HEK293 (cell line): ENCODE data around the gene PRRT1B.

Experiments
- MYNN ChIP-seq: fragments of 450-650 bp; formaldehyde crosslinking; IDR thresholded peaks from 2 replicates; pipeline ENCODE4 v1.5.1; 2016; ENCODE audit warnings: missing biosample characterization, missing genetic modification characterization, borderline replicate concordance
- TRIM28 ChIP-seq: IDR thresholded peaks from 2 replicates; pipeline ENCODE4 v1.6.1; 2011; ENCODE audit warnings: low read length, control low read depth, borderline replicate concordance
- ZNF132 ChIP-seq: fragments of 450-650 bp; formaldehyde crosslinking; IDR thresholded peaks from 2 replicates; pipeline ENCODE4 v1.5.1; 2017; ENCODE audit warnings: missing biosample characterization, missing genetic modification characterization, borderline replicate concordance
- ZNF16 ChIP-seq: fragments of 450-650 bp; formaldehyde crosslinking; IDR thresholded peaks from 2 replicates; pipeline ENCODE4 v1.5.1; 2016; ENCODE audit warnings: low read depth, missing biosample characterization, missing genetic modification characterization
- ZNF223 ChIP-seq: fragments of 450-650 bp; formaldehyde crosslinking; IDR thresholded peaks from 2 replicates; pipeline ENCODE4 v1.5.1; 2016; ENCODE audit warnings: missing biosample characterization, missing genetic modification characterization
- ZNF274 ChIP-seq, 2 experiments: fragments of 200-500 bp in 1 of 2; fragments of 450-650 bp in 1 of 2; sonication (Bioruptor generic) in 1 of 2; formaldehyde crosslinking in 1 of 2; IDR thresholded peaks; 2 replicates each; pipeline versions ENCODE4 v1.5.1 to v1.6.1; 2014 to 2016; ENCODE audit warnings: borderline replicate concordance in 1 of 2, inconsistent platforms in 1 of 2, low read length in 1 of 2, missing biosample characterization in 1 of 2, missing genetic modification characterization in 1 of 2
- ZNF292 ChIP-seq: fragments of 450-650 bp; formaldehyde crosslinking; IDR thresholded peaks from 2 replicates; pipeline ENCODE4 v1.5.1; 2016; ENCODE audit warnings: low read depth, missing biosample characterization, missing genetic modification characterization, borderline replicate concordance
- ZNF391 ChIP-seq: fragments of 450-650 bp; formaldehyde crosslinking; IDR thresholded peaks from 2 replicates; pipeline ENCODE4 v1.5.1; 2016; ENCODE audit warnings: low read depth, missing biosample characterization, missing genetic modification characterization, borderline replicate concordance
- ZNF404 ChIP-seq: fragments of 450-650 bp; formaldehyde crosslinking; IDR thresholded peaks from 2 replicates; pipeline ENCODE4 v1.5.1; 2017; ENCODE audit warnings: missing biosample characterization, missing genetic modification characterization
- ZNF433 ChIP-seq: fragments of 450-650 bp; formaldehyde crosslinking; IDR thresholded peaks from 2 replicates; pipeline ENCODE4 v1.5.1; 2016; ENCODE audit warnings: missing biosample characterization, missing genetic modification characterization, low read depth
- ZNF561 ChIP-seq: fragments of 450-650 bp; IDR thresholded peaks from 2 replicates; pipeline ENCODE4 v1.5.1; 2018; ENCODE audit warnings: missing biosample characterization, missing genetic modification characterization, borderline replicate concordance
- ZNF654 ChIP-seq: fragments of 450-650 bp; formaldehyde crosslinking; IDR thresholded peaks from 2 replicates; pipeline ENCODE4 v1.5.1; 2016; ENCODE audit warnings: low read depth, missing biosample characterization, missing genetic modification characterization
- ZNF658 ChIP-seq: fragments of 450-650 bp; formaldehyde crosslinking; IDR thresholded peaks from 2 replicates; pipeline ENCODE4; 2016; ENCODE audit warnings: missing biosample characterization, missing genetic modification characterization
- ZNF701 ChIP-seq: fragments of 450-650 bp; formaldehyde crosslinking; IDR thresholded peaks from 2 replicates; pipeline ENCODE4 v1.5.1; 2016; ENCODE audit warnings: missing biosample characterization, missing genetic modification characterization
- ZNF776 ChIP-seq: fragments of 450-650 bp; formaldehyde crosslinking; IDR thresholded peaks from 2 replicates; pipeline ENCODE4 v1.5.0; 2017; ENCODE audit warnings: missing biosample characterization, missing genetic modification characterization, borderline replicate concordance
- ZNF792 ChIP-seq: fragments of 450-650 bp; formaldehyde crosslinking; IDR thresholded peaks from 2 replicates; pipeline ENCODE4 v1.5.1; 2016; ENCODE audit warnings: missing biosample characterization, missing genetic modification characterization
- TF ChIP-seq, protein P1 (sequence below): sonication (generic); formaldehyde crosslinking; IDR thresholded peaks from 2 replicates; pipeline ENCODE4 v1.8.1; 2022; ENCODE audit warnings: mild to moderate bottlenecking, moderate library complexity, missing genetic modification reagents
- TF ChIP-seq, protein P2 (sequence below): fragments of 450-650 bp; formaldehyde crosslinking; IDR thresholded peaks from 2 replicates; pipeline ENCODE4 v1.5.1; 2016; ENCODE audit warnings: missing biosample characterization, missing genetic modification characterization
- TF ChIP-seq, protein P3 (sequence below): fragments of 450-650 bp; formaldehyde crosslinking; IDR thresholded peaks from 2 replicates; pipeline ENCODE4 v1.5.1; 2016; ENCODE audit warnings: missing biosample characterization, missing genetic modification characterization
- TF ChIP-seq, protein P4 (sequence below): fragments of 450-650 bp; formaldehyde crosslinking; IDR thresholded peaks from 2 replicates; pipeline ENCODE4 v1.5.1; 2016; ENCODE audit warnings: missing biosample characterization, missing genetic modification characterization, low read depth
- TF ChIP-seq, protein P5 (sequence below): fragments of 450-650 bp; formaldehyde crosslinking; IDR thresholded peaks from 2 replicates; pipeline ENCODE4 v1.5.1; 2016; ENCODE audit warnings: missing biosample characterization, missing genetic modification characterization, borderline replicate concordance
- TF ChIP-seq, protein P6 (sequence below): fragments of 450-650 bp; formaldehyde crosslinking; IDR thresholded peaks from 2 replicates; pipeline ENCODE4 v1.5.1; 2016; ENCODE audit warnings: missing biosample characterization, missing genetic modification characterization
- TF ChIP-seq, protein P7 (sequence below): fragments of 450-650 bp; formaldehyde crosslinking; IDR thresholded peaks from 2 replicates; pipeline ENCODE4 v1.5.1; 2016; ENCODE audit warnings: missing biosample characterization, missing genetic modification characterization

PRRT1B gene

DNA sequence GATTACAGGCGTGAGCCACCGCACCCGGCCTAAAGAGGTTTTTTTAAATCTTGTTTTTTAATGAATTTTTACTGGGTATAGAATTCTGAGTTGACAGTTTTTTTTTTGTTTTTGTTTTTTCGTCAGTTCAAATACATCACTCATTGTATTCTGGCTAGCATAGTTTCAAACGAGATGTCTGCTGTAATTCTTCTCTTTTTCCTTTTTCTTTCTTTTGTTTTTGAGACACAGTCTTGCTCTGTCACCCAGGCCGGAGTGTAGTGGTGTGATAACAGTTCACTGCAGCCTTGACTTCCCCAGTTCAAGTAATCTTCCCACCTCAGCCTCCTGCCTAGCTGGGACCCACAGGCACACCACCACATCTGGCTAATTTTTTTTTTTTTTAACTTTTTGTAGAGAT lies 2.2 kb upstream of the PRRT1B start (continued):
- TF ChIP-seq ZNF776 (tag by site-specific recombination), result no peak
- TF ChIP-seq, protein P1, sequence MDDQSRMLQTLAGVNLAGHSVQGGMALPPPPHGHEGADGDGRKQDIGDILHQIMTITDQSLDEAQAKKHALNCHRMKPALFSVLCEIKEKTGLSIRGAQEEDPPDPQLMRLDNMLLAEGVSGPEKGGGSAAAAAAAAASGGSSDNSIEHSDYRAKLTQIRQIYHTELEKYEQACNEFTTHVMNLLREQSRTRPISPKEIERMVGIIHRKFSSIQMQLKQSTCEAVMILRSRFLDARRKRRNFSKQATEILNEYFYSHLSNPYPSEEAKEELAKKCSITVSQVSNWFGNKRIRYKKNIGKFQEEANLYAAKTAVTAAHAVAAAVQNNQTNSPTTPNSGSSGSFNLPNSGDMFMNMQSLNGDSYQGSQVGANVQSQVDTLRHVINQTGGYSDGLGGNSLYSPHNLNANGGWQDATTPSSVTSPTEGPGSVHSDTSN (CRISPR knock-in tag), result no peak
- no peak for TF ChIP-seq ZNF274 (IDR thresholded peaks at IDR 0.05; ENCODE audit: low read length)
- no peak for TF ChIP-seq ZNF274 (tag by site-specific recombination; IDR thresholded peaks at IDR 0.05; ENCODE audit: borderline replicate concordance)
- TF ChIP-seq ZNF292 (tag by site-specific recombination), result no peak
- TF ChIP-seq, protein P2, sequence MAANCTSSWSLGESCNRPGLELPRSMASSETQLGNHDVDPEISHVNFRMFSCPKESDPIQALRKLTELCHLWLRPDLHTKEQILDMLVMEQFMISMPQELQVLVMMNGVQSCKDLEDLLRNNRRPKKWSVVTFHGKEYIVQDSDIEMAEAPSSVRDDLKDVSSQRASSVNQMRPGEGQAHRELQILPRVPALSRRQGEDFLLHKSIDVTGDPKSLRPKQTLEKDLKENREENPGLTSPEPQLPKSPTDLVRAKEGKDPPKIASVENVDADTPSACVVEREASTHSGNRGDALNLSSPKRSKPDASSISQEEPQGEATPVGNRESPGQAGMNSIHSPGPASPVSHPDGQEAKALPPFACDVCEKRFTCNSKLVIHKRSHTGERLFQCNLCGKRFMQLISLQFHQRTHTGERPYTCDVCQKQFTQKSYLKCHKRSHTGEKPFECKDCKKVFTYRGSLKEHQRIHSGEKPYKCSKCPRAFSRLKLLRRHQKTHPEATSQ (tag by site-specific recombination), result no peak
- TF ChIP-seq ZNF404, result no peak
- TF ChIP-seq, protein P3, sequence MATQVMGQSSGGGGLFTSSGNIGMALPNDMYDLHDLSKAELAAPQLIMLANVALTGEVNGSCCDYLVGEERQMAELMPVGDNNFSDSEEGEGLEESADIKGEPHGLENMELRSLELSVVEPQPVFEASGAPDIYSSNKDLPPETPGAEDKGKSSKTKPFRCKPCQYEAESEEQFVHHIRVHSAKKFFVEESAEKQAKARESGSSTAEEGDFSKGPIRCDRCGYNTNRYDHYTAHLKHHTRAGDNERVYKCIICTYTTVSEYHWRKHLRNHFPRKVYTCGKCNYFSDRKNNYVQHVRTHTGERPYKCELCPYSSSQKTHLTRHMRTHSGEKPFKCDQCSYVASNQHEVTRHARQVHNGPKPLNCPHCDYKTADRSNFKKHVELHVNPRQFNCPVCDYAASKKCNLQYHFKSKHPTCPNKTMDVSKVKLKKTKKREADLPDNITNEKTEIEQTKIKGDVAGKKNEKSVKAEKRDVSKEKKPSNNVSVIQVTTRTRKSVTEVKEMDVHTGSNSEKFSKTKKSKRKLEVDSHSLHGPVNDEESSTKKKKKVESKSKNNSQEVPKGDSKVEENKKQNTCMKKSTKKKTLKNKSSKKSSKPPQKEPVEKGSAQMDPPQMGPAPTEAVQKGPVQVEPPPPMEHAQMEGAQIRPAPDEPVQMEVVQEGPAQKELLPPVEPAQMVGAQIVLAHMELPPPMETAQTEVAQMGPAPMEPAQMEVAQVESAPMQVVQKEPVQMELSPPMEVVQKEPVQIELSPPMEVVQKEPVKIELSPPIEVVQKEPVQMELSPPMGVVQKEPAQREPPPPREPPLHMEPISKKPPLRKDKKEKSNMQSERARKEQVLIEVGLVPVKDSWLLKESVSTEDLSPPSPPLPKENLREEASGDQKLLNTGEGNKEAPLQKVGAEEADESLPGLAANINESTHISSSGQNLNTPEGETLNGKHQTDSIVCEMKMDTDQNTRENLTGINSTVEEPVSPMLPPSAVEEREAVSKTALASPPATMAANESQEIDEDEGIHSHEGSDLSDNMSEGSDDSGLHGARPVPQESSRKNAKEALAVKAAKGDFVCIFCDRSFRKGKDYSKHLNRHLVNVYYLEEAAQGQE, result peak; percentile 77
- TF ChIP-seq ZNF654 (tag by site-specific recombination), result no peak
- TF ChIP-seq, protein P4, sequence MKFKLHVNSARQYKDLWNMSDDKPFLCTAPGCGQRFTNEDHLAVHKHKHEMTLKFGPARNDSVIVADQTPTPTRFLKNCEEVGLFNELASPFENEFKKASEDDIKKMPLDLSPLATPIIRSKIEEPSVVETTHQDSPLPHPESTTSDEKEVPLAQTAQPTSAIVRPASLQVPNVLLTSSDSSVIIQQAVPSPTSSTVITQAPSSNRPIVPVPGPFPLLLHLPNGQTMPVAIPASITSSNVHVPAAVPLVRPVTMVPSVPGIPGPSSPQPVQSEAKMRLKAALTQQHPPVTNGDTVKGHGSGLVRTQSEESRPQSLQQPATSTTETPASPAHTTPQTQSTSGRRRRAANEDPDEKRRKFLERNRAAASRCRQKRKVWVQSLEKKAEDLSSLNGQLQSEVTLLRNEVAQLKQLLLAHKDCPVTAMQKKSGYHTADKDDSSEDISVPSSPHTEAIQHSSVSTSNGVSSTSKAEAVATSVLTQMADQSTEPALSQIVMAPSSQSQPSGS (tag by site-specific recombination), result no peak
- no peak for TF ChIP-seq ZNF223 (tag by site-specific recombination)
- TF ChIP-seq, protein P5, sequence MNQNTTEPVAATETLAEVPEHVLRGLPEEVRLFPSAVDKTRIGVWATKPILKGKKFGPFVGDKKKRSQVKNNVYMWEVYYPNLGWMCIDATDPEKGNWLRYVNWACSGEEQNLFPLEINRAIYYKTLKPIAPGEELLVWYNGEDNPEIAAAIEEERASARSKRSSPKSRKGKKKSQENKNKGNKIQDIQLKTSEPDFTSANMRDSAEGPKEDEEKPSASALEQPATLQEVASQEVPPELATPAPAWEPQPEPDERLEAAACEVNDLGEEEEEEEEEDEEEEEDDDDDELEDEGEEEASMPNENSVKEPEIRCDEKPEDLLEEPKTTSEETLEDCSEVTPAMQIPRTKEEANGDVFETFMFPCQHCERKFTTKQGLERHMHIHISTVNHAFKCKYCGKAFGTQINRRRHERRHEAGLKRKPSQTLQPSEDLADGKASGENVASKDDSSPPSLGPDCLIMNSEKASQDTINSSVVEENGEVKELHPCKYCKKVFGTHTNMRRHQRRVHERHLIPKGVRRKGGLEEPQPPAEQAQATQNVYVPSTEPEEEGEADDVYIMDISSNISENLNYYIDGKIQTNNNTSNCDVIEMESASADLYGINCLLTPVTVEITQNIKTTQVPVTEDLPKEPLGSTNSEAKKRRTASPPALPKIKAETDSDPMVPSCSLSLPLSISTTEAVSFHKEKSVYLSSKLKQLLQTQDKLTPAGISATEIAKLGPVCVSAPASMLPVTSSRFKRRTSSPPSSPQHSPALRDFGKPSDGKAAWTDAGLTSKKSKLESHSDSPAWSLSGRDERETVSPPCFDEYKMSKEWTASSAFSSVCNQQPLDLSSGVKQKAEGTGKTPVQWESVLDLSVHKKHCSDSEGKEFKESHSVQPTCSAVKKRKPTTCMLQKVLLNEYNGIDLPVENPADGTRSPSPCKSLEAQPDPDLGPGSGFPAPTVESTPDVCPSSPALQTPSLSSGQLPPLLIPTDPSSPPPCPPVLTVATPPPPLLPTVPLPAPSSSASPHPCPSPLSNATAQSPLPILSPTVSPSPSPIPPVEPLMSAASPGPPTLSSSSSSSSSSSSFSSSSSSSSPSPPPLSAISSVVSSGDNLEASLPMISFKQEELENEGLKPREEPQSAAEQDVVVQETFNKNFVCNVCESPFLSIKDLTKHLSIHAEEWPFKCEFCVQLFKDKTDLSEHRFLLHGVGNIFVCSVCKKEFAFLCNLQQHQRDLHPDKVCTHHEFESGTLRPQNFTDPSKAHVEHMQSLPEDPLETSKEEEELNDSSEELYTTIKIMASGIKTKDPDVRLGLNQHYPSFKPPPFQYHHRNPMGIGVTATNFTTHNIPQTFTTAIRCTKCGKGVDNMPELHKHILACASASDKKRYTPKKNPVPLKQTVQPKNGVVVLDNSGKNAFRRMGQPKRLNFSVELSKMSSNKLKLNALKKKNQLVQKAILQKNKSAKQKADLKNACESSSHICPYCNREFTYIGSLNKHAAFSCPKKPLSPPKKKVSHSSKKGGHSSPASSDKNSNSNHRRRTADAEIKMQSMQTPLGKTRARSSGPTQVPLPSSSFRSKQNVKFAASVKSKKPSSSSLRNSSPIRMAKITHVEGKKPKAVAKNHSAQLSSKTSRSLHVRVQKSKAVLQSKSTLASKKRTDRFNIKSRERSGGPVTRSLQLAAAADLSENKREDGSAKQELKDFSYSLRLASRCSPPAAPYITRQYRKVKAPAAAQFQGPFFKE (tag by site-specific recombination), result no peak
- no peak for TF ChIP-seq ZNF433 (tag by site-specific recombination)
- no peak for TF ChIP-seq ZNF658
- TF ChIP-seq ZNF701 (tag by site-specific recombination), result no peak
- TF ChIP-seq ZNF792, result no peak
- peak; percentile 65; the same call in 1 of the 2 replicates for TF ChIP-seq ZNF391 (tag by site-specific recombination)
- TF ChIP-seq MYNN, result no peak
- TF ChIP-seq, protein P6, sequence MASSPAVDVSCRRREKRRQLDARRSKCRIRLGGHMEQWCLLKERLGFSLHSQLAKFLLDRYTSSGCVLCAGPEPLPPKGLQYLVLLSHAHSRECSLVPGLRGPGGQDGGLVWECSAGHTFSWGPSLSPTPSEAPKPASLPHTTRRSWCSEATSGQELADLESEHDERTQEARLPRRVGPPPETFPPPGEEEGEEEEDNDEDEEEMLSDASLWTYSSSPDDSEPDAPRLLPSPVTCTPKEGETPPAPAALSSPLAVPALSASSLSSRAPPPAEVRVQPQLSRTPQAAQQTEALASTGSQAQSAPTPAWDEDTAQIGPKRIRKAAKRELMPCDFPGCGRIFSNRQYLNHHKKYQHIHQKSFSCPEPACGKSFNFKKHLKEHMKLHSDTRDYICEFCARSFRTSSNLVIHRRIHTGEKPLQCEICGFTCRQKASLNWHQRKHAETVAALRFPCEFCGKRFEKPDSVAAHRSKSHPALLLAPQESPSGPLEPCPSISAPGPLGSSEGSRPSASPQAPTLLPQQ, result no peak
- TF ChIP-seq TRIM28, result peak; percentile 60; the same call in 1 of the 2 replicates
- TF ChIP-seq, protein P7, sequence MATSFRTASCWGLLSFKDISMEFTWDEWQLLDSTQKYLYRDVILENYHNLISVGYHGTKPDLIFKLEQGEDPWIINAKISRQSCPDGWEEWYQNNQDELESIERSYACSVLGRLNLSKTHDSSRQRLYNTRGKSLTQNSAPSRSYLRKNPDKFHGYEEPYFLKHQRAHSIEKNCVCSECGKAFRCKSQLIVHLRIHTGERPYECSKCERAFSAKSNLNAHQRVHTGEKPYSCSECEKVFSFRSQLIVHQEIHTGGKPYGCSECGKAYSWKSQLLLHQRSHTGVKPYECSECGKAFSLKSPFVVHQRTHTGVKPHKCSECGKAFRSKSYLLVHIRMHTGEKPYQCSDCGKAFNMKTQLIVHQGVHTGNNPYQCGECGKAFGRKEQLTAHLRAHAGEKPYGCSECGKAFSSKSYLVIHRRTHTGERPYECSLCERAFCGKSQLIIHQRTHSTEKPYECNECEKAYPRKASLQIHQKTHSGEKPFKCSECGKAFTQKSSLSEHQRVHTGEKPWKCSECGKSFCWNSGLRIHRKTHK, result no peak
- no peak for TF ChIP-seq ZNF561 (tag by site-specific recombination)
- no peak for TF ChIP-seq ZNF16 (tag by site-specific recombination)
- no peak for TF ChIP-seq ZNF132 (tag by site-specific recombination)
